ENCODE measurements around the gene AMH. TPM values are rescaled to one million over a fixed set of nuclear protein-coding genes. Genes with fewer than 3 reads are reported as not detected.

AMH gene
- total and polyA plus RNA-seq, 2 donors = 0.44 TPM; not detected in 1

GRCh38 chr19:2235381-2236063 lies 13.6 kb upstream of the AMH start:
- Histone ChIP-seq H3K4me1 (ENCODE audit: insufficient read depth) (peaks cover 2% of the 10 kb centered on the region), H3K4me3 (ENCODE audit: low read depth, low read length) (peak overlapping the region; percentile 90), H3K36me3 (ENCODE audit: insufficient read depth) (no peaks in the 10 kb centered on the region), H3K27ac (ENCODE audit: low read depth) (peak overlapping the region; percentile 65)
- DNase-seq (ENCODE audit: extremely low spot score) = no peak
- WGBS = under 1% methylated on average over 48 of the region's 48 CpGs

- H3K4me1 ChIP-seq (ENCODE audit: insufficient read depth) = peaks cover 2% of the 10 kb centered on the region
- peak overlapping the region; percentile 65 for H3K27ac ChIP-seq (ENCODE audit: low read depth)
- under 1% methylated on average over 28 of the region's 28 CpGs for WGBS
- no peak for DNase-seq (ENCODE audit: extremely low spot score)
- H3K4me3 ChIP-seq (ENCODE audit: low read depth, low read length) = peak overlapping the region; percentile 90
- no peaks in the 10 kb centered on the region for H3K36me3 ChIP-seq (ENCODE audit: insufficient read depth)
Measured at GRCh38 chr19:2236064-2236313, 13.1 kb upstream of the AMH start.

- under 1% methylated on average over 80 of the region's 80 CpGs for WGBS
- Histone ChIP-seq H3K27ac (ENCODE audit: low read depth) (peak within 1 kb of the TSS; percentile 98), H3K36me3 (ENCODE audit: insufficient read depth) (no peaks in the 10 kb centered on the region), H3K4me1 (ENCODE audit: insufficient read depth) (peaks cover 2% of the 10 kb centered on the region), H3K4me3 (ENCODE audit: low read depth, low read length) (peak within 1 kb of the TSS; percentile 90)
- DNase-seq (ENCODE audit: extremely low spot score) = peak; percentile 95
Measured at GRCh38 chr19:2236314-2237050, 12.6 kb upstream of the AMH start, which contains the start of the genes PLEKHJ1 and SF3A2. Gene PLEKHJ1, minus strand, starts transcription at chr19:2236329. Its CDS starts 81 bp downstream, at chr19:2236248. Gene SF3A2, plus strand, starts transcription at chr19:2236824. Its CDS starts 6,595 bp downstream, at chr19:2243419.

GRCh38 chr19:2237051-2237868 lies 11.9 kb upstream of the AMH start:
- Histone ChIP-seq H3K4me1 (ENCODE audit: insufficient read depth) (peaks cover 2% of the 10 kb centered on the region), H3K27ac (ENCODE audit: low read depth) (peak overlapping the region; percentile 98), H3K4me3 (ENCODE audit: low read depth, low read length) (peak overlapping the region; percentile 67), H3K36me3 (ENCODE audit: insufficient read depth) (no peaks in the 10 kb centered on the region)
- whole genome bisulfite sequencing = 44% methylated on average over 43 of the region's 43 CpGs
- no peak for DNase-seq (ENCODE audit: extremely low spot score)

GRCh38 chr19:2237869-2238153 lies 11.3 kb upstream of the AMH start:
- WGBS = 81% methylated on average over 6 of the region's 6 CpGs
- DNase-seq (ENCODE audit: extremely low spot score) = no peak
- Histone ChIP-seq H3K27ac (ENCODE audit: low read depth) (no peak overlapping the region), H3K36me3 (ENCODE audit: insufficient read depth) (no peaks in the 10 kb centered on the region), H3K4me1 (ENCODE audit: insufficient read depth) (peaks cover 2% of the 10 kb centered on the region), H3K4me3 (ENCODE audit: low read depth, low read length) (no peak overlapping the region)

GRCh38 chr19:2239173-2239572 lies 9.9 kb upstream of the AMH start:
- no peak for DNase-seq (ENCODE audit: extremely low spot score)
- 67% methylated on average over 10 of the region's 10 CpGs for WGBS
- Histone ChIP-seq H3K27ac (ENCODE audit: low read depth) (no peak overlapping the region), H3K4me1 (ENCODE audit: insufficient read depth) (peaks cover 2% of the 10 kb centered on the region), H3K36me3 (ENCODE audit: insufficient read depth) (peaks cover 1% of the 10 kb centered on the region), H3K4me3 (ENCODE audit: low read depth, low read length) (no peak overlapping the region)

GRCh38 chr19:2239771-2240770 lies 9.1 kb upstream of the AMH start:
- Histone ChIP-seq H3K36me3 (ENCODE audit: insufficient read depth) (peaks cover 5% of the 10 kb centered on the region), H3K27ac (ENCODE audit: low read depth) (no peak overlapping the region), H3K4me1 (ENCODE audit: insufficient read depth) (peaks cover 2% of the 10 kb centered on the region), H3K4me3 (ENCODE audit: low read depth, low read length) (peak overlapping the region; percentile 8)
- 34% methylated on average over 34 of the region's 34 CpGs for WGBS
- no peak for DNase-seq (ENCODE audit: extremely low spot score)

GRCh38 chr19:2240881-2241760 lies 8.0 kb upstream of the AMH start:
- WGBS = 72% methylated on average over 41 of the region's 41 CpGs
- no peak for DNase-seq (ENCODE audit: extremely low spot score)
- H3K4me1 ChIP-seq (ENCODE audit: insufficient read depth) = peaks cover 2% of the 10 kb centered on the region
- H3K27ac ChIP-seq (ENCODE audit: low read depth) = no peak overlapping the region
- H3K36me3 ChIP-seq (ENCODE audit: insufficient read depth) = peaks cover 11% of the 10 kb centered on the region
- no peak overlapping the region for H3K4me3 ChIP-seq (ENCODE audit: low read depth, low read length)

- no peak overlapping the region for H3K4me3 ChIP-seq (ENCODE audit: low read depth, low read length)
- no peak overlapping the region for H3K27ac ChIP-seq (ENCODE audit: low read depth)
- DNase-seq (ENCODE audit: extremely low spot score) = no peak
- H3K36me3 ChIP-seq (ENCODE audit: insufficient read depth) = peaks cover 13% of the 10 kb centered on the region
- 85% methylated on average over 12 of the region's 12 CpGs for WGBS
- peaks cover 2% of the 10 kb centered on the region for H3K4me1 ChIP-seq (ENCODE audit: insufficient read depth)
Measured at GRCh38 chr19:2242092-2242537, 7.0 kb upstream of the AMH start.

GRCh38 chr19:2242816-2243215 lies 6.3 kb upstream of the AMH start:
- H3K4me1 ChIP-seq (ENCODE audit: insufficient read depth) = peaks cover 2% of the 10 kb centered on the region
- peaks cover 17% of the 10 kb centered on the region for H3K36me3 ChIP-seq (ENCODE audit: insufficient read depth)
- no peak overlapping the region for H3K4me3 ChIP-seq (ENCODE audit: low read depth, low read length)
- no peak for DNase-seq (ENCODE audit: extremely low spot score)
- WGBS = 90% methylated on average over 8 of the region's 8 CpGs
- no peak overlapping the region for H3K27ac ChIP-seq (ENCODE audit: low read depth)

- WGBS = 84% methylated on average over 32 of the region's 32 CpGs
- no peak for DNase-seq (ENCODE audit: extremely low spot score)
- no peak overlapping the region for H3K27ac ChIP-seq (ENCODE audit: low read depth)
- peaks cover 17% of the 10 kb centered on the region for H3K36me3 ChIP-seq (ENCODE audit: insufficient read depth)
- no peak overlapping the region for H3K4me3 ChIP-seq (ENCODE audit: low read depth, low read length)
- peaks cover 2% of the 10 kb centered on the region for H3K4me1 ChIP-seq (ENCODE audit: insufficient read depth)
Measured at GRCh38 chr19:2243274-2244124, 5.6 kb upstream of the AMH start.

GRCh38 chr19:2244125-2244411 lies 5.1 kb upstream of the AMH start:
- Histone ChIP-seq H3K4me1 (ENCODE audit: insufficient read depth) (peaks cover 2% of the 10 kb centered on the region), H3K4me3 (ENCODE audit: low read depth, low read length) (no peak overlapping the region), H3K27ac (ENCODE audit: low read depth) (no peak overlapping the region), H3K36me3 (ENCODE audit: insufficient read depth) (peaks cover 17% of the 10 kb centered on the region)
- WGBS = 91% methylated on average over 12 of the region's 12 CpGs
- DNase-seq (ENCODE audit: extremely low spot score) = no peak

Measured in urinary bladder (tissue), 4 donors.